ENCODE results near the gene ARID3A.
A peak's percentile ranks its signal among the peaks of the same experiment; 100 is the strongest.

The ARID3A gene

GRCh38 chr19:1006711-1007398 is 81.0 kb downstream of the ARID3A start:
- peak; percentile 45 for DNase-seq

- no peak for DNase-seq
Observed at GRCh38 chr19:1007399-1008251, 81.8 kb downstream of the ARID3A start.

GRCh38 chr19:1008268-1009040 is 82.6 kb downstream of the ARID3A start:
- DNase-seq, result no peak

GRCh38 chr19:1009041-1009980 is 83.5 kb downstream of the ARID3A start:
- no peak for DNase-seq

GRCh38 chr19:1009981-1010538 is 84.2 kb downstream of the ARID3A start:
- DNase-seq, result no peak

- no peak for DNase-seq
Observed at GRCh38 chr19:1010586-1011510, 85.0 kb downstream of the ARID3A start.

- DNase-seq, result no peak
Observed at GRCh38 chr19:1011831-1012333, 86.0 kb downstream of the ARID3A start.

- DNase-seq, result no peak
Observed at GRCh38 chr19:1012334-1012733, 86.5 kb downstream of the ARID3A start.

- no peak for DNase-seq
Observed at GRCh38 chr19:1013218-1013617, 87.4 kb downstream of the ARID3A start.

- no peak for DNase-seq
Observed at GRCh38 chr19:1014161-1015060, 88.6 kb downstream of the ARID3A start.

GRCh38 chr19:1015061-1015781 is 89.4 kb downstream of the ARID3A start:
- DNase-seq, result no peak

GRCh38 chr19:1015782-1016646 is 90.2 kb downstream of the ARID3A start:
- no peak for DNase-seq

GRCh38 chr19:1016647-1017114 is 90.8 kb downstream of the ARID3A start:
- no peak for DNase-seq

- DNase-seq, result no peak
Observed at GRCh38 chr19:1017115-1017905, 91.5 kb downstream of the ARID3A start.

- DNase-seq, result no peak
Observed at GRCh38 chr19:1017906-1018305, 92.1 kb downstream of the ARID3A start.

- no peak for DNase-seq
Observed at GRCh38 chr19:1018393-1018792, 92.6 kb downstream of the ARID3A start.

All from DMS53 (cell line).